Uterus (tissue), 2 donors: ENCODE measurements around the gene OR6F1.
A peak's percentile ranks its signal among the peaks of the same experiment; 100 is the strongest.

Source experiments
- POLR2A ChIP-seq, 2 donors: fragments of 450-650 bp; IDR thresholded peaks; one replicate each; pipeline ENCODE4 v1.6.1; 2016; ENCODE audit warnings: antibody characterized with exemption in 2 of 2, mild to moderate bottlenecking in 1 of 2, moderate library complexity in 1 of 2
- TF ChIP-seq, protein P1 (sequence below), 4 experiments: fragments of 200-600 bp in 2 of 4; fragments of 450-650 bp in 2 of 4; sonication (generic) in 2 of 4; IDR thresholded peaks; one replicate each; pipeline ENCODE4 v1.5.1; 2016 to 2019; ENCODE audit warnings: antibody characterized with exemption in 4 of 4, mild to moderate bottlenecking in 2 of 4, moderate library complexity in 1 of 4

DNA sequence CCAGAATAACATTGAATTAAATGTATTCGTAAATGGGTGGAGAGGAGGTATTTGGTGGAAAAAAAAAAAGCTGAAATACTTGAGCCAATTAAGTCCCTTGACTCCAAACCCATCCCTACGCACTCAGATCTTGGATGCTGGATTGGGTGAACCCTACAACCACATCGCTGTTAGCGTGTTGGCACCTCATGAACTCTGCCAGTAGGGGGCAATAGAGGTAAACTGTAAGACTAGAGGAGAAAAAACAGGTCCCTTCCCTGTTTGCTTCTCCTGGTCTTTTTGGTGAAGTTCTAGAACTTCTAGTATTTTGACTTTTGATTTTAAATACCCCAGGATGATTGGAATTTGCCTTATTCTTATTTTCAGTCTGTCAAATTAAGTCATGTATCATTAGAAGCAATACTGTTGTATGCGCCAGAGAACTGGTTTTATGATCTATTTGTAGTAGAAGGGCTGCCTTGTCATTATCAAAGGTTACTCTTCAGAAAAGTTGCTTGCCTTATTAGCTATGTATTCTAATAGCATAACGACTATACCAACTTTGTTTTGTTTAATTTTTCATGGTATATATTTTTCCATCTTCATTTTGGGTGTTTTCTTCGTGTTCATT lies 35.1 kb downstream of the OR6F1 start:
- TF ChIP-seq, protein P1, sequence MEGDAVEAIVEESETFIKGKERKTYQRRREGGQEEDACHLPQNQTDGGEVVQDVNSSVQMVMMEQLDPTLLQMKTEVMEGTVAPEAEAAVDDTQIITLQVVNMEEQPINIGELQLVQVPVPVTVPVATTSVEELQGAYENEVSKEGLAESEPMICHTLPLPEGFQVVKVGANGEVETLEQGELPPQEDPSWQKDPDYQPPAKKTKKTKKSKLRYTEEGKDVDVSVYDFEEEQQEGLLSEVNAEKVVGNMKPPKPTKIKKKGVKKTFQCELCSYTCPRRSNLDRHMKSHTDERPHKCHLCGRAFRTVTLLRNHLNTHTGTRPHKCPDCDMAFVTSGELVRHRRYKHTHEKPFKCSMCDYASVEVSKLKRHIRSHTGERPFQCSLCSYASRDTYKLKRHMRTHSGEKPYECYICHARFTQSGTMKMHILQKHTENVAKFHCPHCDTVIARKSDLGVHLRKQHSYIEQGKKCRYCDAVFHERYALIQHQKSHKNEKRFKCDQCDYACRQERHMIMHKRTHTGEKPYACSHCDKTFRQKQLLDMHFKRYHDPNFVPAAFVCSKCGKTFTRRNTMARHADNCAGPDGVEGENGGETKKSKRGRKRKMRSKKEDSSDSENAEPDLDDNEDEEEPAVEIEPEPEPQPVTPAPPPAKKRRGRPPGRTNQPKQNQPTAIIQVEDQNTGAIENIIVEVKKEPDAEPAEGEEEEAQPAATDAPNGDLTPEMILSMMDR (IDR thresholded peaks at IDR 0.05): peak in 2 of 4 experiments; percentile 23 to 26
- no peak for TF ChIP-seq POLR2A (IDR thresholded peaks at IDR 0.05)
